Colonic mucosa (tissue), 4 donors: ENCODE results near the gene RGL1. TPM values are rescaled to one million over a fixed set of nuclear protein-coding genes. Genes with fewer than 3 reads are reported as not detected.
"Not testable (repeated sequence)": the region's sequence is repeated elsewhere in the genome, so short reads cannot be mapped to it uniquely, and the experiment has no call there.

ENCODE experiments used
- DNase-seq: peaks from one replicate; pipeline ENCODE4 v3.0.0-alpha.2; 2020
- H3K27ac ChIP-seq: fragments of 200-600 bp; one replicate; pipeline ENCODE4 v1.8.0; 2021
- H3K27me3 ChIP-seq: fragments of 200-600 bp; one replicate; pipeline ENCODE4 v1.8.0; 2021
- H3K36me3 ChIP-seq: fragments of 200-600 bp; one replicate; pipeline ENCODE4 v1.8.0; 2021
- H3K4me1 ChIP-seq: fragments of 200-600 bp; one replicate; pipeline ENCODE4 v1.8.0; 2021; ENCODE audit warnings: mild to moderate bottlenecking
- H3K4me3 ChIP-seq: fragments of 200-600 bp; one replicate; pipeline ENCODE4 v1.8.0; 2021
- H3K9ac ChIP-seq, 2 donors: one replicate each; pipeline ENCODE4 v1.7.0; 2013; ENCODE audit warnings: control low read depth in 2 of 2, low read depth in 2 of 2, low read length in 2 of 2
- H3K9me3 ChIP-seq: fragments of 200-600 bp; one replicate; pipeline ENCODE4 v1.8.0; 2021
- CTCF ChIP-seq: fragments of 200-600 bp; IDR thresholded peaks from one replicate; pipeline ENCODE4 v1.8.0; 2022; ENCODE audit warnings: antibody characterized with exemption, mild to moderate bottlenecking
- intact Hi-C: fragments of 100-400 bp; cut with DNase I; formaldehyde crosslinking; loops from one replicate; pipeline ENCODE4 v1.14.1; 2022
- total RNA-seq, 2 donors: library from RNA; stranded (reverse); fragmentation: NEBNext Ultra II Directional in 1 of 2; extraction: Animal tissue kit (Norgen Biotek cat#: 25700) in 1 of 2; gene quantifications; one replicate each; pipeline ENCODE4 v1.2.1, GENCODE V29; 2021
- donor health status: healthy.
- donor health status: DM: no; HTN: no; CAD: no.
- donor health status: DM: no; HTN: no; CAD: no.

Gene RGL1
- total RNA-seq, 2 donors from 2014 or later, result 4.0 to 9.5 TPM

GRCh38 chr1:183780159-183780558 is 24.8 kb upstream of the RGL1 start:
- Histone ChIP-seq H3K27me3 (no peaks in the 10 kb centered on the region), H3K9me3 (no peaks in the 10 kb centered on the region), H3K9ac (no peak overlapping the region), H3K4me3 (no peak overlapping the region), H3K27ac (no peak overlapping the region), H3K4me1 (no peaks in the 10 kb centered on the region), H3K36me3 (no peaks in the 10 kb centered on the region)
- TF ChIP-seq CTCF, result no peak
- intact Hi-C loops, result no loop called here
- DNase-seq, result no peak

GRCh38 chr1:183780757-183781156 is 24.2 kb upstream of the RGL1 start:
- H3K9me3 ChIP-seq, result no peaks in the 10 kb centered on the region
- no peak overlapping the region for H3K4me3 ChIP-seq
- no peaks in the 10 kb centered on the region for H3K27me3 ChIP-seq
- no peak overlapping the region for H3K27ac ChIP-seq
- no peak for DNase-seq
- no peak overlapping the region for H3K9ac ChIP-seq
- no peak for TF ChIP-seq CTCF
- no peaks in the 10 kb centered on the region for H3K36me3 ChIP-seq
- intact Hi-C loops, result no loop called here
- H3K4me1 ChIP-seq, result no peaks in the 10 kb centered on the region

GRCh38 chr1:183783342-183783741 is 21.6 kb upstream of the RGL1 start:
- no peaks in the 10 kb centered on the region for H3K9me3 ChIP-seq
- no peaks in the 10 kb centered on the region for H3K27me3 ChIP-seq
- no peak for TF ChIP-seq CTCF
- DNase-seq, result no peak
- intact Hi-C loops, result no loop called here
- H3K36me3 ChIP-seq, result no peaks in the 10 kb centered on the region
- no peak overlapping the region for H3K27ac ChIP-seq
- H3K4me3 ChIP-seq, result no peak overlapping the region
- no peaks in the 10 kb centered on the region for H3K4me1 ChIP-seq
- H3K9ac ChIP-seq, result no peak overlapping the region

GRCh38 chr1:183783767-183784637 is 20.9 kb upstream of the RGL1 start:
- Histone ChIP-seq H3K9me3 (no peaks in the 10 kb centered on the region), H3K4me1 (no peaks in the 10 kb centered on the region), H3K27me3 (no peaks in the 10 kb centered on the region), H3K4me3 (no peak overlapping the region), H3K27ac (no peak overlapping the region), H3K36me3 (no peaks in the 10 kb centered on the region), H3K9ac (no peak overlapping the region)
- intact Hi-C loops, result no loop called here
- no peak for TF ChIP-seq CTCF
- DNase-seq, result no peak

- H3K27ac ChIP-seq, H3K9me3 ChIP-seq, H3K4me3 ChIP-seq, H3K36me3 ChIP-seq, H3K27me3 ChIP-seq, DNase-seq, H3K4me1 ChIP-seq, H3K9ac ChIP-seq, intact Hi-C loops: not testable (repeated sequence)
Observed at GRCh38 chr1:183785921-183786320, 19.0 kb upstream of the RGL1 start.

- no peaks in the 10 kb centered on the region for H3K9me3 ChIP-seq
- H3K4me1 ChIP-seq, result no peaks in the 10 kb centered on the region
- H3K36me3 ChIP-seq, result no peaks in the 10 kb centered on the region
- no peak for TF ChIP-seq CTCF
- H3K27me3 ChIP-seq, result no peaks in the 10 kb centered on the region
- DNase-seq, result no peak
- no peak overlapping the region for H3K27ac ChIP-seq
- H3K9ac ChIP-seq, result no peak overlapping the region
- H3K4me3 ChIP-seq, result no peak overlapping the region
- intact Hi-C loops, result no loop called here
Observed at GRCh38 chr1:183787704-183788103, 17.2 kb upstream of the RGL1 start.
